Activated CD4-positive, alpha-beta T cell treated with anti-CD3 and anti-CD28 coated beads, Interleukin-2, amount 10 ng/mL, durations not matched to agents 7 days and 5 days (primary cell): ENCODE measurements around the gene SRSF2. TPM values are rescaled to one million over a fixed set of nuclear protein-coding genes. Genes with fewer than 3 reads are reported as not detected.
A peak's percentile ranks its signal among the peaks of the same experiment; 100 is the strongest.
"Not testable (repeated sequence)": the region's sequence is repeated elsewhere in the genome, so short reads cannot be mapped to it uniquely, and the experiment has no call there.

Experiments used
- CTCF ChIA-PET: fragments of 350-600 bp; sonication (Branson Sonifier 250); formaldehyde crosslinking; loops from one replicate; lab custom pipeline; 2021; ENCODE audit warnings: antibody characterized with exemption; lab: Charles Lee
- POLR2A ChIA-PET: fragments of 350-600 bp; sonication (Branson Sonifier 250); formaldehyde crosslinking; loops from one replicate; lab custom pipeline; 2021; ENCODE audit warnings: antibody characterized with exemption; lab: Charles Lee
- DNase-seq: peaks from one replicate; pipeline ENCODE4 v3.0.0-alpha.2; 2020
- H3K27ac Mint-ChIP-seq: one replicate; pipeline ENCODE4 v1.8.0; 2021; ENCODE audit warnings: mild to moderate bottlenecking, moderate library complexity, mixed read lengths
- H3K27me3 Mint-ChIP-seq: one replicate; pipeline ENCODE4 v1.8.0; 2021; ENCODE audit warnings: mixed read lengths
- H3K36me3 Mint-ChIP-seq: one replicate; pipeline ENCODE4 v1.8.0; 2021; ENCODE audit warnings: low read depth, mixed read lengths
- H3K4me1 Mint-ChIP-seq: one replicate; pipeline ENCODE4 v1.8.0; 2021; ENCODE audit warnings: mixed read lengths
- H3K4me3 Mint-ChIP-seq: one replicate; pipeline ENCODE4 v1.8.0; 2021; ENCODE audit warnings: mild to moderate bottlenecking, moderate library complexity, mixed read lengths
- H3K9me3 Mint-ChIP-seq: one replicate; pipeline ENCODE4 v1.8.0; 2021; ENCODE audit warnings: mixed read lengths
- total RNA-seq, 2 experiments: library from RNA; stranded (reverse); gene quantifications; one replicate each; pipeline ENCODE4 v1.2.3, GENCODE V29; 2021

Gene SRSF2
- total RNA-seq, 2 experiments from 2014 or later: 398 to 443 TPM

- Mint-ChIP-seq H3K36me3 (peaks cover 47% of the 10 kb centered on the region), H3K4me3 (peak overlapping the region; percentile 88)
- CTCF ChIA-PET: interaction anchor here (1.1 to 1.3 kb wide), 2 partner anchors 8 to 22 kb away, joined by 3 to 4 read pairs; no protein-coding TSS in a partner anchor
Observed at GRCh38 chr17:76735586-76736348, 1.4 kb downstream of the SRSF2 start.

GRCh38 chr17:76735006-76735405, 2.1 kb downstream of the SRSF2 start:
- H3K27me3 Mint-ChIP-seq: no peaks in the 10 kb centered on the region
- POLR2A ChIA-PET: no interaction called here

More at GRCh38 chr17:76735586-76736348, 1.4 kb downstream of the SRSF2 start:
- POLR2A ChIA-PET: no interaction called here
- H3K9me3 Mint-ChIP-seq: no peaks in the 10 kb centered on the region
- no peaks in the 10 kb centered on the region for H3K27me3 Mint-ChIP-seq
- H3K4me1 Mint-ChIP-seq: peaks cover 53% of the 10 kb centered on the region
- peak overlapping the region; percentile 90 for H3K27ac Mint-ChIP-seq
- no peak for DNase-seq

DNA sequence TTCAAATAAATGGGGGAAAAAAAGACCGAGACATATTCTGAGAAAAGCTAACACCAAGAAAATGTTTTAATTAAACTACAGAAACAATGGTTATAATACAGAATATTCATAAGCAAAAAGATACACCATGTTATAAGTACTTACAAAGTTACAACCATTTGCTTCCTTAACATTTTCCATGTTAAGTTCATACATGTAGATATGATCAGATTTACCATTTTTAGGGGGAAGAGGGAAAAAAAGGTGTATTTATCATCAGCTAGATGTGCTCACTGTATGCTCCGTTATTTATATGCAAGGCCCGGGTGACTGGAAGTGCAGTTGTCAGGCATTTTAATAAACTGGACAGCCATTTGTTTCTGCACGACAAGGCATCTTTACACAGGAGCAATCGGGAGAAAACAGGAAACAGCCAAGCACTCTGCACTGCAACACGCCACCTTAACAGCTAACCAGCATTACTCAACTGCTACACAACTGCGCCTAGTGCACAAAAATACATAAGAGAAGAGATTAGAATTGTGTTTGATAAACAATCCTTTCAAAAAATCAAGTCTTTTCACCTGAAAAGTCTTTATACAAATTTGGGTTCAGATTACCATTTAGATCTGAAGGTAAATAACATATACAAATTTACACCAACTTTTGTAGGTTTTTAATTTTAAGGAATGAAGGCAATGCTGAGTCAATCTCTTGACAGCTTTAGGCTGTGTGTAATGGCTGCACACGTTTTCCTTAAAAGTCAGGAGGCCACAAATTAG, 2.9 kb downstream of the SRSF2 start:
- peak; percentile 28 for DNase-seq
- ChIA-PET CTCF (interaction anchor here (0.6 to 1.3 kb wide), 3 partner anchors 15 to 356 kb away, joined by 3 read pairs; no protein-coding TSS in a partner anchor), POLR2A (no interaction called here)
- peaks cover 54% of the 10 kb centered on the region for H3K4me1 Mint-ChIP-seq
- no peaks in the 10 kb centered on the region for H3K9me3 Mint-ChIP-seq
- H3K4me3 Mint-ChIP-seq: peak overlapping the region; percentile 88
- peaks cover 59% of the 10 kb centered on the region for H3K36me3 Mint-ChIP-seq
- peak overlapping the region; percentile 90 for H3K27ac Mint-ChIP-seq
- H3K27me3 Mint-ChIP-seq: no peaks in the 10 kb centered on the region

More at GRCh38 chr17:76735006-76735405, 2.1 kb downstream of the SRSF2 start:
- H3K36me3 Mint-ChIP-seq: peaks cover 53% of the 10 kb centered on the region
- peak; percentile 40 for DNase-seq
- H3K4me1 Mint-ChIP-seq: peaks cover 52% of the 10 kb centered on the region
- H3K9me3 Mint-ChIP-seq: no peaks in the 10 kb centered on the region
- peak overlapping the region; percentile 88 for H3K4me3 Mint-ChIP-seq
- CTCF ChIA-PET: interaction anchor here (1.3 kb wide), 1 partner anchor 21 kb away, joined by 3 read pairs; no protein-coding TSS in a partner anchor
- peak overlapping the region; percentile 90 for H3K27ac Mint-ChIP-seq

GRCh38 chr17:76733618-76733957, 3.5 kb downstream of the SRSF2 start:
- DNase-seq: no peak
- H3K9me3 Mint-ChIP-seq: no peaks in the 10 kb centered on the region
- CTCF ChIA-PET: interaction anchor here (0.6 to 1.1 kb wide), 2 partner anchors 14 to 357 kb away, joined by 3 read pairs; no protein-coding TSS in a partner anchor
- H3K36me3 Mint-ChIP-seq: peaks cover 61% of the 10 kb centered on the region
- POLR2A ChIA-PET: no interaction called here
- H3K4me1 Mint-ChIP-seq: peaks cover 52% of the 10 kb centered on the region
- H3K27me3 Mint-ChIP-seq: no peaks in the 10 kb centered on the region
- H3K27ac Mint-ChIP-seq: peak overlapping the region; percentile 90
- peak overlapping the region; percentile 88 for H3K4me3 Mint-ChIP-seq

DNA sequence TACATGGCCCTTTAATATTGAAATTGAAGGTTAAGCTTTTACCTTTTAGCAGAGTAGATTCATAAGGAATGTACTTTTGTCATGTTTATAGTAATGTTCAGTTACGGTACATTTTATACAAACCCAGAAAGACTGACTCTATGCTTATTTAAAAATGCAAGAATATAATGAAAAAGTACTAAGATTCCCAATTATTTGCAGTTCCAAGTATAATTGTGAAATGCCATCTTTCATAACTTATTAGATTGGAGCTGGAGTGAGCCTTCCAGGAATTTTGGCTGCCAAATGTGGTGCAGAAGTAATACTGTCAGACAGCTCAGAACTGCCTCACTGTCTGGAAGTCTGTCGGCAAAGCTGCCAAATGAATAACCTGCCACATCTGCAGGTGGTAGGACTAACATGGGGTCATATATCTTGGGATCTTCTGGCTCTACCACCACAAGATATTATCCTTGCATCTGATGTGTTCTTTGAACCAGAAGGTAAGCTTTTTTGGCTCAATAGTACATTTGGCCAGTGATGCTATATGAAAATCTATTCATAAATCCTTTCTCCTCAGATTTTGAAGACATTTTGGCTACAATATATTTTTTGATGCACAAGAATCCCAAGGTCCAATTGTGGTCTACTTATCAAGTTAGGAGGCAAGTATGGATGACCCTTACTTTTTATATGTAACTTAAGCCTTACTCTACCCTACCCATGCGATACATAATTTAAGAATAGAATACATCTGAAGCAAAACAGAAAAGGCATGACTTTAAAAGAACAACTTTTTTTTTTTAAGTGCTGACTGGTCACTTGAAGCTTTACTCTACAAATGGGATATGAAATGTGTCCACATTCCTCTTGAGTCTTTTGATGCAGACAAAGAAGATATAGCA, 4.2 kb downstream of the SRSF2 start:
- no peak for DNase-seq
- Mint-ChIP-seq H3K9me3 (no peaks in the 10 kb centered on the region), H3K4me3 (peak overlapping the region; percentile 88), H3K27me3 (no peaks in the 10 kb centered on the region), H3K4me1 (peaks cover 53% of the 10 kb centered on the region), H3K36me3 (peaks cover 61% of the 10 kb centered on the region), H3K27ac (peak overlapping the region; percentile 90)
- CTCF ChIA-PET: no interaction called here
- POLR2A ChIA-PET: interaction anchor here (0.6 kb wide), 1 partner anchor 20 kb away, joined by 3 read pairs; no protein-coding TSS in a partner anchor

DNA sequence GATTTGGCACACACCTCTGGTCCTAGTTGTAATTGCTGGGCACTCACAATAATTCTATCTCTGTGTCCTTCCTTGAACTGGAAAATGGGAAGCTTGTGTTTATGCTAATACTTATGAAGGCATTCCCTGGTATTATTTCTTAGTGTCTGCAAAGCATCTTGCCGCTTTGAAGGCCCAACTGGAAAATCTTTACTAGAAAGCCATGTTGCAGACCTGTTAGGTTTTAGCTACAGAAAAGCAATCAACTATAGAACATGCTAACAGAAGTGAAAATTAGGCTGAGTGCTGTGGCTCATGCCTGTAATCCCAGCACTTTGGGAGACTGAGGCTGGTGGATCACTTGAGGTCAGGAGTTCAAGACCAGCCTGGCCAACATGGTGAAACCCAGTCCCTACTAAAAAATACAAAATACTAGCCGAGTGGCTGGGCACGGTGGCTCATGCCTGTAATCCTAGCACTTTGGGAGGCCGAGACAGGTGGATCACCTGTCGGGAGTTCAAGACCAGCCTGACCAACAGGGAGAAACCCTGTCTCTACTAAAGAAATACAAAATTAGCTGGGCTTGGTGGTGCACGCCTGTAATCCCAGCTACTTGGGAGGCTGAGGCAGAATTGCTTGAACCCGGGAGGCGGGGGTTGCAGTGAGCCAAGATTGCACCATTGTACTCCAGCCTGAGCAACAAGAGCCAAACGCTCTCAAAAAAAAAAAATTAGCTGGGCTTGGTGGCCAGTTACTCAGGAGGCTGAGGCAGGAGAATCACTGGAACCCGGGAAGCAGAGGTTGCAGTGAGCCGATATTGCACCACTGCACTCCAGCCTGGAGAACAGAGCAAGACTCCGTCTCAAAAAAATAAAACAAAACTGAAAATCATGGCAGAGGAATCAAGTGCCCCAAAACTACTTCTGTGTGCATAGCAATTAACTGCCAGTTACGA, 5.1 kb downstream of the SRSF2 start:
- CTCF ChIA-PET, H3K9me3 Mint-ChIP-seq, DNase-seq, H3K27me3 Mint-ChIP-seq, H3K4me3 Mint-ChIP-seq, POLR2A ChIA-PET: not testable (repeated sequence)
- H3K27ac Mint-ChIP-seq: peak overlapping the region; percentile 31
- H3K4me1 Mint-ChIP-seq: peaks cover 57% of the 10 kb centered on the region
- H3K36me3 Mint-ChIP-seq: peaks cover 67% of the 10 kb centered on the region

DNA sequence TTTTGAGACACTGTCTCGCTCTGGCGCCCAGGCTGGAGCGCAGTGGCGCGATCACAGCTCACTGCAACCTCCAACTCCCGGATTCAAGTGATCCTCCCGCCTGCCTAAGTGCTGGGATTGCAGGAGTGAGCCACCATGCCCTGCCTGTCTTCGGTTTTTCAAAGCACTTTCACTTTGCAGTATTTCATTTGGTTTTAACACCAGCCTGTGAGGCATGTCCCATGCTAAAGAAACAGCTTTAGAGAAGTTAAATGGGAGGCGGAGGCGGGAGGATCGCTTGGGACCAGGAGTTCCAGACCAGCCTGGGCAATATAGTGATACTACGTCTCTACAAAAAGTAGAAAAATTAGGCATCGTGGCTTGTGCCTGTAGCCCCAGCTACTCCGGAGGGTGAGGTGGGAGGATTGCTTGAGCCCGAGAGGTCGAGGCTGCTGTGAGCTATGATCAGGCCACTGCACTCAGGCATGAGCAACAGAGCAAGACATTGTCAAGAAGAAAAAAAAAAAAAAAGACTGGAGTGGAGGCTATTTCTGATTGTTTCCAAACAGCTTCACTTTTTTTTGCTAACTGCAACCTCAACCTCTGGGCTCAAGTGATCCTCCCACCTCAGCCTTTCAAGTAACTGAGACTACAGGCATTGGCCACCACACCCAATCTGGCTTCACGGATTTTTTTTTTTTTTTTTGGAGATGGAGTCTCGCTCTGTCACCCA, 9.2 kb downstream of the SRSF2 start:
- Mint-ChIP-seq H3K4me1 (peaks cover 63% of the 10 kb centered on the region), H3K4me3 (peak overlapping the region; percentile 99), H3K36me3 (peaks cover 62% of the 10 kb centered on the region), H3K9me3 (no peaks in the 10 kb centered on the region), H3K27me3 (no peaks in the 10 kb centered on the region), H3K27ac (peak overlapping the region; percentile 98)
- peak; percentile 26 for DNase-seq
- POLR2A ChIA-PET: interaction anchor here (0.5 to 1.2 kb wide), 2 partner anchors 9 to 24 kb away, joined by 4 to 5 read pairs; partner anchors contain the start of gene SRSF2
- CTCF ChIA-PET: interaction anchor here (0.7 to 2.8 kb wide), 10 partner anchors 9 to 205 kb away, joined by 3 to 16 read pairs (median 4); partner anchors contain the start of gene MFSD11

- CTCF ChIA-PET: interaction anchor here (0.7 to 2.8 kb wide), 10 partner anchors 9 to 204 kb away, joined by 3 to 16 read pairs (median 4); partner anchors contain the start of gene MFSD11
- Mint-ChIP-seq H3K27me3 (no peaks in the 10 kb centered on the region), H3K9me3 (no peaks in the 10 kb centered on the region), H3K4me3 (peak within 1 kb of the TSS; percentile 99), H3K36me3 (peaks cover 64% of the 10 kb centered on the region), H3K27ac (peak within 1 kb of the TSS; percentile 98), H3K4me1 (peaks cover 62% of the 10 kb centered on the region)
- peak; percentile 77 for DNase-seq
- POLR2A ChIA-PET: interaction anchor here (1.2 kb wide), 1 partner anchor 10 kb away, joined by 4 read pairs; the partner anchor contains the start of gene SRSF2
Observed at GRCh38 chr17:76726776-76727718, 10.1 kb downstream of the SRSF2 start, which contains the start of gene METTL23. Gene METTL23, plus strand, starts transcription at chr17:76726839. Its CDS starts 2,872 bp downstream, at chr17:76729711.

DNA sequence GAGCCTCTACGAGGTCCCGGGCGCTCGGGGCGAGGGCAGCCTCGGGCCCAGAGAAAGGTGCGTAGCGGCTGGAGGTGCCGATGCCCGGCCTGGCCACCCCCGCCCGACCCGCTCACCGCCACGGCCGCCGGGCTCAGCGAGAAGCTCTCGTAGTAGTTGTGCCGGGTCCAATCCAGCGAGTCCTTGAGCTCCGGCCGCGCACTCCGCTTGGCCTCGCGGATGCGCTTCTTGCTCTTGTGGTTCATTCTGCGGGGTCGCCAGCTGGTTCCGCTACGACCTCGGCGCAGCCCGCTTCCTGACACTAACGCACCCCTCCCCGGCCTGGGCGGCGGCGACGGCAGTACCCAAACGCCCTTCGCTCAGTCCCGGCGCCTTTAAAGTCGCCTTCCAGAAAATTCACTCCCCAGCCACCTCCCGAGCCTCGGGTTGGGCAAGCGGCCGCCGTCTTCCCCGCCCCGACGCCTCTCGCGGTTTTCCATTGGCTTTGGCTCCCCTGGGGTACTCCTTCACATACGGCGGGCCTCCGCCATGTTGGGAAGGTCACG, 10.8 kb downstream of the SRSF2 start, which contains the start of gene JMJD6:
Gene JMJD6, minus strand, starts transcription at position 376 of the 545 bp plus-strand sequence. Its CDS starts 131 bp downstream, at position 245.
- peak; percentile 97 for DNase-seq
- no peaks in the 10 kb centered on the region for H3K27me3 Mint-ChIP-seq
- H3K27ac Mint-ChIP-seq: peak within 1 kb of the TSS; percentile 98
- ChIA-PET POLR2A (no interaction called here), CTCF (interaction anchor here (2.1 to 2.8 kb wide), 2 partner anchors 9 to 204 kb away, joined by 8 to 15 read pairs; no protein-coding TSS in a partner anchor)
- H3K9me3 Mint-ChIP-seq: no peaks in the 10 kb centered on the region
- peak within 1 kb of the TSS; percentile 99 for H3K4me3 Mint-ChIP-seq
- H3K36me3 Mint-ChIP-seq: peaks cover 66% of the 10 kb centered on the region
- H3K4me1 Mint-ChIP-seq: peaks cover 63% of the 10 kb centered on the region
